ENCODE results near the gene AP5S1.
"Not testable (repeated sequence)": the region's sequence is repeated elsewhere in the genome, so short reads cannot be mapped to it uniquely, and the experiment has no call there.

The AP5S1 gene

GRCh38 chr20:3812975-3813847 lies 7.1 kb upstream of the AP5S1 start:
- FAIRE-seq = no peak

DNA sequence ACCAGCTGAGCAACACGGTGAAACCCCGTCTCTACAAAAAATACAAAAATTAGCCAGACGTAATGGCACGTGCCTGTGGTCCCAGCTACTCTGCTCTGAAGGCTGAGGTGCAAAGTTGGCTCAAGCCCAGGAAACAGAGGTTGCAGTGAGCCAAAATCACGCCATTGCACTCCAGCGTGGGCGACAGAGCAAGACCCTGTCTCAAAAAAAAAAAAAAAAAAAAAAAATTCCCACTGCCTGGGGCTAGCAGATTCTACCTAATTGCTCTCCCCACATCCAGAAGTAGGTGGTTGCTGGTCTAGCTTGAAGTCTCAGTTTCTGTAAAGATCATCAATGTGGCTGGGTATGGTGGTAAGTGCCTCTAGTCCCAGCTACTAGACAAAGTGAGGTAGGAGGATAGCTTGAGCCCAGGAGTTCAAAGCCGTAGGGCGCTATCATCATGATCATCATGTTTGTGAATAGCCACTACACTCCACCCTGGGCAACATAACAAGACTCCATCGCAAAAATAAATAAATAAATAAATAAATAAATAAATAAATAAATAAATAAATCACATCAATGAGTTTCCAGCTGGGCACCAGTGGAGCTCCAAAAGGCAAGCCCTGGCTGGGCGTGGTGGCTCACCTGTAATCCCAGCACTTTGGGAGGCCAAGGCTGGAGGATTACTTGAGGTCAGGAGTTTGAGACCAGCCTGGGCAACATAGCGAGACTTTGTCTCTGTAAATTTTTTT lies 6.3 kb upstream of the AP5S1 start:
- no peak for FAIRE-seq

GRCh38 chr20:3814928-3815495 lies 5.3 kb upstream of the AP5S1 start:
- FAIRE-seq = no peak

DNA sequence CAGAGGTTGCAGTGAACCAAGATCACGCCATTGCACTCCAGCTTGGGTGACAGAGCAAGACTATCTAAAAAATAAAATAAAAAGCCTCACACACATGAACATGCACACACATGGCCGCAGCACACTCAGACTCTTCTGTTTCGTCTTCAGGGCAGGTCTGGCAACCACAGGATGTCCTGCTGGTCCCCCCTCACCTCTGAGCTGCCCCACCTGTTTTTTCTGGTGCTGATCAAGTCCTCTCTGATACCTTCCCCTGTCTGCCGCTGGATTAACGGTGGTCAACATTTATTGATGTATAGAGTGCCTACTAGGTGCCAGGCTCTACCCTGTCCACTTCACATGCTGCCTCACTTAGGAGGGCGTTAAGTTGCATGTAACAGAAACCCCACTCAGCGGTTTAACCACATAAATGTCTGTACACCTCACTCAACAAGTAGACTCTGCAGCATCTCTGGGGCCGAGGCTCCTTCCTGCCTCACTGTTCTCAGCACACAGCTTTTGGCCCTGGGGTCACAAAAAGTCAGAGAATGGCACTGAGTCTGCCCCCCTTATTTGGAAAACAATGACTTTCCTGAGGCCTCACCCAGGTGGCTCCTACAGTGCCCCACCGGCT lies 4.5 kb upstream of the AP5S1 start:
- no peak for FAIRE-seq

DNA sequence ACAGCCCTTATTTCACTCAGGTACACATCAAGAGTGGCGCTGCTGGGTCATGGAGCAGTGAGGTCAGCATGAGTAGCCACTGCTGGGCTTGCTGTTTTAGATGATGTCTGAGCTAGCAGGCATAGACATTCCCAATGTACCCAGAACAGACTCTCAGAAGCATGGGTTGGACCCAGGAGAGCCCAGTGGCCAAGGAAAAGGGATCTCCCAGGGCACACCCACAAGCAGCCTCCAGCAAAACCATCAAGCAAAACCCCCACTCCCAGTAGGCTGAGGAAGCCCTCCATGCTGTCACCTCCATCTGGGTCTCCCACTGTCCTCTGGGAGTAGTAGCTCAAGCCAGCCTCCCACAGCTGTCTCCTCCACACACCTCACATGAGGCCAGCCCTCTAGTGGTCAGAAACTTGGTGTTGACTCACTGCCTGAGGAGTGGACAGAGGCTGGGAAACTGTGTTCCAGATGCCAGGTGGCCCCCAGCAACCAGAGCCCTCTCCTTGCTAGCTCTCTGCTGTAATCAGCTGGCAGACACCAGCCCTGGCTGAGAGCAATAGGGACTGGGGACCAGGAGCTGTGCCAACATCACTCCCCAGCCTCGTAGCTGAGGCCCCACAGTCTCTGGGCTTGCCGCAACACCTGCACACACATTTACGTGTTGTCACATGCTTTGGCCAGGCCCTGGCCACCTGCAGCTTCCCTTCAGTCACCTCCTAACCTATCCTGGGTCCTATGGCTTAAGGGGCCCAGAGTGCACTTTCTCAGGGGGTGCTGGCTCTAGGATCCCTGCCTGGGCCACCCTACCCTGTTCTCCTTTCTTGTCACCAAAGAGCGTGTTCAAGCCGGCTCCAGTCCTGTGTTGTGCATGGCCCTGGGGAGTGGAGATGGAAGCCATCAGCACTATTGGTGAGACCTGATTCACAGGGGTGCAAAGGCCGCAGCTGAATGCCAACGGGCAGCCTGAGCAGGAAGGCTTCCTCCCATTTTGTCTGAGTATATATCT lies 1.9 kb upstream of the AP5S1 start:
- FAIRE-seq = no peak

DNA sequence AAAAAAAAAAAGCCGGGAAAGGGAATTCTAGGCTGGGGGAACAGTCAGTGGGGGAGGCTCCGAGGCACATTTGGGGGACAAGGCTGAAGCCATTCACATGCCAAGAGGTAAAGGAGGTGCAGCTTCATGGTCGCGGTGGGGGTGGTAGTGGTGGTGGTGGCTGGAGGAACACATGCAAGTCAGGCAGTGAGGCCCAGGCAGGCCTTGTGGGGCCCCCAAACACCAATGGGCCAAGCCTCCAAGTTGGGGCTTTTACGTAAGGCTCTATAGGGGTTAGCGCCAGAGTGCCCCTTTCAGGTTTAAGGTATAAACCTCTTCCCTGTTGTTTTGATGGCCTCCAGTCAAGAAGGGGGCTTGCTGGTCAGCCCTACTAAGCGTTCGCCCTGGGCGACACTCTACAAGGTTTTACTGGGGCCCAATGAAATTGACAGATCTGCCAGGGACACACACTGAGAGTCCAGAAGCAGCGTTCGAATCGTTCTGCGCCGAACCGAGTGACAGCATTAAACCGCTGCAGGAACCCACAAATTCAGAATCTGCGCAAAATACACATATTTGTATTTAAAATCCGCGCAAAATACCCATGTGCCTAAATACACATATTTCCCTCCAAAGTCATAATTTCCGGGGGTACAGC lies 818 bp upstream of the AP5S1 start:
- FAIRE-seq = no peak

GRCh38 chr20:3820901-3821727 lies 767 bp downstream of the AP5S1 start:
- no peak for FAIRE-seq

DNA sequence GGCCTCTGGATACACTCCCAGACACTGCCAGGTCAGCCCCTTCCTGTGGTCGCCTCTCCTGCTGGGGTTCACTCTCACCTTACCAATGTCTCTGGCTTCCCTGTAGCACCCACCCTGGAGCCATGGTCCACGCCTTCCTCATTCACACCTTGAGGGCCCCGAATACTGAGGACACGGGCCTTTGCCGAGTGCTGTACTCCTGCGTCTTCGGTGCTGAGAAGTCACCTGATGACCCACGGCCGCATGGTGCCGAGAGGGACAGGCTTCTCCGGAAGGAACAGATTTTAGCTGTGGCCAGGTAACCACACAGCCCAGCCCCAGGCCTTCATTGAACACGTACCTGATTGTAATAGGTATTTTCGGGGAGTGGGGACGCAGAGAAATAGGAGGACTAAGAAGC lies 1.6 kb downstream of the AP5S1 start:
- FAIRE-seq = no peak

GRCh38 chr20:3823881-3824280 lies 3.5 kb downstream of the AP5S1 start:
- FAIRE-seq = no peak

GRCh38 chr20:3825526-3825925 lies 5.2 kb downstream of the AP5S1 start:
- no peak for FAIRE-seq

- FAIRE-seq = no peak
These were observed 6.1 kb downstream of the AP5S1 start for GRCh38 chr20:3826420-3826819.

DNA sequence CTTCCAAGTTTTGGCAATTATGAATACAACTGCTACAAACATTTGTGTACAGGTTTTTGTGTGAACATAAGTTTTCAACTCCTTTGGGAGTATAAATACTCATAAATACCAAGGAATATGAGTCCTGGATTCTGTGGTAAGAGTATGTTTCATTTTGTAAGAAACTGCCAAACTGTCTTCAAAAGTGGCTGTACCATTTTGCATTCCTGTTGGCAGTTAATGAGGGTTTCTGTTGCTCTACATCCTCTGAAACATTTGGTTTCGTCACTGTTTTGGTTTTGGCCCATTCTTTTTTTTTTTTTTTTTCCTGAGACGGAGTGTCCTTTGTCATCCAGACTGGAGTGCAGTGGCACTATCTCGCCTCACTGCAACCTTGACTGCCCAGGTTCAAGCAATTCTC lies 8.5 kb downstream of the AP5S1 start:
- FAIRE-seq = no peak

- FAIRE-seq = not testable (repeated sequence)
These were observed 9.5 kb downstream of the AP5S1 start for GRCh38 chr20:3829891-3830290.

DNA sequence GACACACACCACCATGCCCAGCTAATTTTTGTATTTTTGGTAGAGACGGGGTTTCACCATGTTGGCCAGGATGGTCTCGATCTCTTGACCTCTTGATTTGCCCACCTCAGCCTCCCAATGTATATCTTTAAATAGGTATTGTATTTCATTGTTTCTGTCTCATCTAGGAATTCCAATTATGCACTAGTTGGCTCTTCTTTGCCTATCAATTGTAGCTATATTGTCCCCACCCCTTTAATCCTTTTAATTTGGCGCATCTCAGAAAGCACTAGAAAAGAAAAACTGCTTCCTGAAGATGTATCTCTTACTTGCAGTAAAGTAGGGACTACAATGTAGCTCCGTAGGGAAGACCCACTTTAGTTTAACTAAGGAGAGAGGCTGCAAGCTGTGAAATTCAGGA lies 15.8 kb downstream of the AP5S1 start:
- no peak for FAIRE-seq

DNA sequence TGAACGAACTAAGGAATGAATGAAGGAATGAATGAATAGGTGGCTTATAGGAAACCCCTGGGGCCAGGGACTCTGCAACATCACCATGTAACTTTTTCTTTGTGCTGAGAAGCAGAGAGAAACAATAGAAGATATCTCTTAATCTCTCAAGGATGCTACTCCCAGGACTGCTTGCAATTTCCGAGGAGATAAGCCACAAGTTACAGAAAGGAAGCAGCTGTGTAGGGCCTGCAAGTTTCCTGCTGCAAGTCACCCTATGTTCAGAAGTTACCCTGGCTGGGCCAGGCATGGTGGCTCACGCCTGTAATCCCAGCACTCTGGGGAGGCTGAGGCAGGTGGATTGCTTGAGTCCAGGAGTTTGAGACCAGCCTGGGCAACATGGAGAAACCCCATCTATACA lies 19.0 kb downstream of the AP5S1 start:
- no peak for FAIRE-seq

DNA sequence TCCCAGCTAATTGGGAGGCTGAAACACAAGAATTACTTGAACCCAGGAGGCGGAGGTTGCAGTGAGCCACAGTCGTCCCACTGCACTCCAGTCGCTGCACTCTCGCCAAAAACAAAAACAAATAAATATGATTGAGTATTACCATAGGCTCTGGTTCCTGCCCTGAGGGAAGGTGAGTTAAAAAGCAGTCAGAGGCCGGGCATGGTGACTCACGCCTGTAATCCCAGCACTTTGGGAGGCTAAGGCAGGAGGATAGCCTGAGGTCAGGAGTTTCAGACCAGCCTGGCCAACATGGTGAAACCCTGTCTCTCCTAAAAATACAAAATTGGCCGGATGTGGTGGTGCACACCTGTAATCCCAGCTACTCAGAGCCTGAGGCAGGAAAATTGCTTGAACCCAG lies 19.9 kb downstream of the AP5S1 start:
- FAIRE-seq = not testable (repeated sequence)

DNA sequence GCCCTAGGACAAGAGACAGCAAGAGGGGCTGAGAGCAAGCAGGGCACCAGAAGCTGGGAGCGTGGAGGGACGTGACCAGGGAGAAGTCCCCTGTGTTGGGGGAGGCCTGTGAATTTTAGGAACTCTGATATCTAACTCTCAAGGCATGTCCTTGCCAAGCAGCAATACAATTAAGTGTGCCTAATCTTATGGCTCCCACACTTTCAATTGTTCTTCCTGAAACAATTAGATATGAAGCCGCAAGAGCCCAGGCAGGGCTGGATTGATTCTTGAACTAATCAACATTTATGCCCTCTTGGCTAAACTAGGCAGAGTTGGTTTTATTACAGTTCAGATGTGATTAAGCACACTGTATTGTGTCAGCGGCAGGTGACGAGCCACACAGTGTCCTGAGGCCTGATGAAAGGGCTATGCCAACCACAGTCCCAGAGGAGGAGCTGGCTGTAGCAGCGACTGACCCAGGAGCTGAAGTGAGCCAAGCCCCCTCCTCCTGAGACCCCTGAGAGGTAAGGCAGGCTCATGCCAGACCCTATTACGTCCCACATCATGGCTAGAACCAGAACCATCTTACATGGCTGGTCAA lies 22.1 kb downstream of the AP5S1 start:
- no peak for FAIRE-seq

DNA sequence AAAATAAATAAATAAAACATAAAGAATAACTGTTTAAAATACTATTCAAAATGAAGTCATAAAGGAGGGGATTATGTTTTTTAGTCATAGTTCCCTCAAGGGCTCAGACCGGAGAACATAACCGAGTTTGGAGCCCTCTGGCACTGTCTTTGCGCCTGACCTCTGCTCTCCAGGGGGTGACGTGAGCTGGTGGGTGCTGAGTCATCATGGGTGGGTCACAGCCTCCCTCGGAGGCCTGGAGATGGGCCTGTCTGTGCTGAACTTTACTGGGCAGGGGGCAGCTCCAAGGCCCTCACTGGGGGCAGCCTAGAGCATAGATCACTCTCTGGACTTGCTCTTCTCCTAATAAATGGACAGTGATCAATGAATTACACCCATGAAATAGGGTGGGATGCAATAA lies 23.1 kb downstream of the AP5S1 start:
- no peak for FAIRE-seq

DNA sequence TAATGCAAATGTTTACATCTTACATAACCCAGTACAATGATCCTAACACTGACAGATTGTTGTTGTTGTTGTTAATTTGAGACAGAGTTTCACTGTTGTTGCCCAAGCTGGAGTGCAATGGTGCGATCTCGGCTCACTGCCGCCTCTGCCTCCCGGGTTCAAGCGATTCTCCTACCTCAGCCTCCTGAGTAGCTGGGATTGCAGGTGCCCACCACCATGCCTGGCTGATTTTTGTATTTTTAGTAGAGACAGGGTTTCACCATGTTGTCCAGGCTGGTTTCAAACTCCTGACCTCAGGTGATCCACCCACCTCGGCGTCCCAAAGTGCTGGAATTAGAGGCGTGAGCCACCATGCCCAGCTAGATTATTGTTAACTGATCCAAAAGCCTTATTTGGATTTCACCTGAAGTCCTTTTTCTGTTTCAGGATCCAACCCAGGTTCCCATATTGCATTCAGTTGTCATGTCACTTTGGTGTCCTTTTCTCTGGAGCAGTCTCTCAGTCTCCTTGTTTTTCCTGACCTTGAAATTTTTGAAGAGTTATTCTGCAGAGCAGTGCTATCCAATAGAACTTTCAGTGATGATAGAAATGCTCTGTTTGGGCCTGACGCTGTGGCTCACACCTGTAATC lies 23.8 kb downstream of the AP5S1 start:
- FAIRE-seq = not testable (repeated sequence)

DNA sequence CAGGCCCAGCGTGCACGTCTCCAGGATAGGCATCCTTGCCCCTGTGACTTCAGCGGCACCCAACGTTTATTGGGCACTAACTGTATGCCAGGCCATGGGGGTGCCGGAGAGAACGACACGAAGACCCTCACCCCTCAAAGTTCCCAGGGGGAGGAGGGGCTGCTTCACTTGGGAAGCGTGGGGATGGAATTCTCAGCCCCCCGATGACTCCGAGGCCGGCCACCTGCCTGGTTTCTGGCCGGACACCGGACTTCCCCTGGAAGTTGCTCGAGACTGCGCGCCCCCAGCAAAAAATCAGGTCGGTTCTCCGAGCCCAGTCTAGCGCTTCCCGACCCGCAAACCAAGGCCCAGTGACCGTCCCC lies 26.0 kb downstream of the AP5S1 start:
- no peak for FAIRE-seq
